ENCODE measurements around the gene MRPS23. TPM values are rescaled to one million over a fixed set of nuclear protein-coding genes. Genes with fewer than 3 reads are reported as not detected.

MRPS23 gene
- total and polyA plus RNA-seq, 7 experiments from 2014 or later = 13.0 to 42.8 (median 26.5) TPM

- Histone ChIP-seq H3K27me3 (ENCODE audit: control insufficient read depth in 2 of 2, insufficient read depth in 2 of 2, low read length in 2 of 2) (no peaks in the 10 kb centered on the region), H3K27ac (ENCODE audit: low read depth, low read length) (no peak overlapping the region), H3K9me3 (ENCODE audit: control insufficient read depth in 2 of 3, low read length in 3 of 3) (no peaks in the 10 kb centered on the region), H3K36me3 (ENCODE audit: control insufficient read depth in 2 of 3, insufficient read depth in 3 of 3, low read length in 3 of 3) (no peaks in the 10 kb centered on the region), H3K4me1 (ENCODE audit: control insufficient read depth in 2 of 2, insufficient read depth in 2 of 2, low read length in 2 of 2) (peaks cover 0 to 29% of the 10 kb centered on the region in 2 donors), H3K4me3 (ENCODE audit: low read length) (no peak overlapping the region)
- H3K36me3 Mint-ChIP-seq = no peaks in the 10 kb centered on the region
- ChIA-PET POLR2A (interaction anchor here (0.5 to 0.6 kb wide), 2 partner anchors 187 to 1069 kb away, joined by 3 read pairs; no protein-coding TSS in a partner anchor), CTCF (interaction anchor here (0.6 to 2.1 kb wide), 2 partner anchors 94 to 129 kb away, joined by 4 to 8 read pairs; no protein-coding TSS in a partner anchor)
- no peak overlapping the region for H3K27ac Mint-ChIP-seq
- H3K9me3 Mint-ChIP-seq = no peaks in the 10 kb centered on the region
- no peak for DNase-seq
- intact Hi-C loops (cut with micrococcal nuclease) = no loop called here
- peaks cover 11 to 33% (median 26%) of the 10 kb centered on the region in 7 donors for H3K4me1 Mint-ChIP-seq
- H3K27me3 Mint-ChIP-seq = peaks cover 5 to 20% (median 14%) of the 10 kb centered on the region in 5 donors
- H3K4me3 Mint-ChIP-seq = no peak overlapping the region
- ATAC-seq = no peak
Observed at GRCh38 chr17:57870283-57870635, 20.4 kb upstream of the MRPS23 start.

DNA sequence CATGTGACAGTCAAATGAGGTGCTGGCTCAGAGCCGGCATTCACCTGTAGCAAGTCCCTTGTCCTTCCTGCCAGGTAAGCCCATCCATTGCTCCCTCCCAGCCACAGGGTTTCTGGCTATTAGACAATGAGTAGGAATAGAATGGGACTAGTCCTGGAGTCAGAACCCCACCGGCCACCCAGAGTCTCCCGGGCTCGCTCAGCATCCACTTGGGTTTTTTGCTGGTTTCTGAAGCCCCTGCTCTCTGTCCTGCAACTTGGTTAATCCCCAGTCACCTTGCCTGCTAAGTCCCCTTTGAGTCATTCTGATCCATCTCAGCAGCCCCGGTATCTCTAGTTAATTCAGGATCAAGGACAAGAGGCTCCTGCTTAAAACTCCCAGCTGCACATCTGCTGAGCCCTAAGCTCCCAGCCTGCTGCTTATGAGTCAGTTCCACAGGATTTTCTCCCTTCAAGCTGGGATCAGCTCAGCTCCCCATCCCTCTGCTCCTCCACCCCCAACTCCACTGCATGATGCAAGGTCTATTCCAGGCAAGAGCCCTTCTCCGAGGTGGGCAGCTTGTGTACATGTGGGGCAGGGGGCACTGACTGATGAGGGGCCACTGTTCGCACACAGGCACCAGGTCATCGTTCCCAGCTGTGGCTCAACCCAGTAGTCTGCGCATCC is 19.9 kb upstream of the MRPS23 start:
- ChIA-PET POLR2A (interaction anchor here (0.5 to 0.6 kb wide), 2 partner anchors 187 to 1070 kb away, joined by 3 read pairs; no protein-coding TSS in a partner anchor), CTCF (interaction anchor here (0.6 to 2.1 kb wide), 3 partner anchors 9 to 129 kb away, joined by 4 to 8 read pairs (median 4); no protein-coding TSS in a partner anchor)
- Mint-ChIP-seq H3K9me3 (no peaks in the 10 kb centered on the region), H3K27me3 (peaks cover 5 to 18% (median 14%) of the 10 kb centered on the region in 5 donors), H3K4me1 (peaks cover 11 to 29% (median 26%) of the 10 kb centered on the region in 7 donors), H3K36me3 (no peaks in the 10 kb centered on the region), H3K27ac (no peak overlapping the region), H3K4me3 (no peak overlapping the region)
- no peak overlapping the region for H3K27ac ChIP-seq (ENCODE audit: low read depth, low read length)
- no peaks in the 10 kb centered on the region for H3K36me3 ChIP-seq (ENCODE audit: control insufficient read depth in 2 of 3, insufficient read depth in 3 of 3, low read length in 3 of 3)
- H3K9me3 ChIP-seq (ENCODE audit: control insufficient read depth in 2 of 3, low read length in 3 of 3) = no peaks in the 10 kb centered on the region
- ATAC-seq = no peak
- no peaks in the 10 kb centered on the region for H3K27me3 ChIP-seq (ENCODE audit: control insufficient read depth in 2 of 2, insufficient read depth in 2 of 2, low read length in 2 of 2)
- no peak for DNase-seq
- H3K4me1 ChIP-seq (ENCODE audit: control insufficient read depth in 2 of 2, insufficient read depth in 2 of 2, low read length in 2 of 2) = peaks cover 0 to 25% of the 10 kb centered on the region in 2 donors
- H3K4me3 ChIP-seq (ENCODE audit: low read length) = no peak overlapping the region
- intact Hi-C loops (cut with micrococcal nuclease) = no loop called here

- H3K9me3 Mint-ChIP-seq = no peaks in the 10 kb centered on the region
- no peak overlapping the region for H3K27ac ChIP-seq (ENCODE audit: low read depth, low read length)
- H3K27me3 Mint-ChIP-seq = peaks cover 4 to 18% (median 11%) of the 10 kb centered on the region in 5 donors
- H3K4me1 ChIP-seq (ENCODE audit: control insufficient read depth in 2 of 2, insufficient read depth in 2 of 2, low read length in 2 of 2) = peaks cover 0 to 19% of the 10 kb centered on the region in 2 donors
- ATAC-seq = no peak
- H3K4me3 Mint-ChIP-seq = no peak overlapping the region
- intact Hi-C loops (cut with micrococcal nuclease) = no loop called here
- no peak overlapping the region for H3K27ac Mint-ChIP-seq
- H3K27me3 ChIP-seq (ENCODE audit: control insufficient read depth in 2 of 2, insufficient read depth in 2 of 2, low read length in 2 of 2) = no peaks in the 10 kb centered on the region
- ChIA-PET CTCF (interaction anchor here (1.6 to 2.1 kb wide), 2 partner anchors 9 to 130 kb away, joined by 4 to 8 read pairs; no protein-coding TSS in a partner anchor), POLR2A (no interaction called here)
- no peaks in the 10 kb centered on the region for H3K9me3 ChIP-seq (ENCODE audit: control insufficient read depth in 2 of 3, low read length in 3 of 3)
- no peaks in the 10 kb centered on the region for H3K36me3 ChIP-seq (ENCODE audit: control insufficient read depth in 2 of 3, insufficient read depth in 3 of 3, low read length in 3 of 3)
- DNase-seq = no peak
- no peak overlapping the region for H3K4me3 ChIP-seq (ENCODE audit: low read length)
- peaks cover 11 to 25% (median 22%) of the 10 kb centered on the region in 7 donors for H3K4me1 Mint-ChIP-seq
- H3K36me3 Mint-ChIP-seq = no peaks in the 10 kb centered on the region
Observed at GRCh38 chr17:57868910-57869616, 19.2 kb upstream of the MRPS23 start.

- H3K27me3 ChIP-seq (ENCODE audit: control insufficient read depth in 2 of 2, insufficient read depth in 2 of 2, low read length in 2 of 2) = no peaks in the 10 kb centered on the region
- Mint-ChIP-seq H3K9me3 (no peaks in the 10 kb centered on the region), H3K27ac (peak overlapping the region in 2 of 9 donors; percentile 58 to 59), H3K4me1 (peaks cover 11 to 19% (median 15%) of the 10 kb centered on the region in 7 donors), H3K4me3 (peak overlapping the region in 2 of 10 donors; percentile 32 to 74), H3K27me3 (peaks cover 0 to 21% (median 6%) of the 10 kb centered on the region in 5 donors), H3K36me3 (no peaks in the 10 kb centered on the region)
- CTCF ChIA-PET = interaction anchor here (1.6 to 2.0 kb wide), 2 partner anchors 8 to 10 kb away, joined by 4 to 5 read pairs; no protein-coding TSS in a partner anchor
- intact Hi-C loops (cut with micrococcal nuclease) = no loop called here
- POLR2A ChIA-PET = no interaction called here
- H3K4me3 ChIP-seq (ENCODE audit: low read length) = no peak overlapping the region
- DNase-seq (peak in 1 of 9 donors; percentile 11), ATAC-seq (peak; percentile 89)
- H3K27ac ChIP-seq (ENCODE audit: low read depth, low read length) = no peak overlapping the region
- H3K9me3 ChIP-seq (ENCODE audit: control insufficient read depth in 2 of 3, low read length in 3 of 3) = no peaks in the 10 kb centered on the region
- peaks cover 0 to 12% of the 10 kb centered on the region in 2 donors for H3K4me1 ChIP-seq (ENCODE audit: control insufficient read depth in 2 of 2, insufficient read depth in 2 of 2, low read length in 2 of 2)
- no peaks in the 10 kb centered on the region for H3K36me3 ChIP-seq (ENCODE audit: control insufficient read depth in 2 of 3, insufficient read depth in 3 of 3, low read length in 3 of 3)
Observed at GRCh38 chr17:57868007-57868909, 18.4 kb upstream of the MRPS23 start.

DNA sequence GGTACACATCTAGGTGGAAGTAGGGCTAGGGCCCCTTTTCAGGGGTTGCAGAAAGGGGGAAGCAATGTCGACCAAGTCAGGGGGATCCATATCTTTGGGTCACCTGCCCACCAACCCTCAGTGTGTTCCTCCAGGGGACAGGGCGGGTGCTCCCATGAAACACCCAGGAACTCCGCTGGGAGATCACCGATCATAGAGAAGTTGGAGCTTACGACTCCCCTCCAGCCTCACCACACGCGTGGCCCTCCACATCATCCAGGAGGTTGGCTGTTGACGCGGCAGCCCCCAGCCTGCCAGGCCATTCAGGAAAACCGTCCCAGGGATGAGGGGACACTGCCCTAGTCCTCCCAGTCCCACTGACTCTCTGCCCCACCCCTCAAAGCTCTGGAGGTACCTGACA is 17.3 kb upstream of the MRPS23 start:
- peaks cover 9 to 13% (median 12%) of the 10 kb centered on the region in 7 donors for H3K4me1 Mint-ChIP-seq
- Histone ChIP-seq H3K27me3 (ENCODE audit: control insufficient read depth in 2 of 2, insufficient read depth in 2 of 2, low read length in 2 of 2) (no peaks in the 10 kb centered on the region), H3K36me3 (ENCODE audit: control insufficient read depth in 2 of 3, insufficient read depth in 3 of 3, low read length in 3 of 3) (no peaks in the 10 kb centered on the region), H3K9me3 (ENCODE audit: control insufficient read depth in 2 of 3, low read length in 3 of 3) (no peaks in the 10 kb centered on the region), H3K4me1 (ENCODE audit: control insufficient read depth in 2 of 2, insufficient read depth in 2 of 2, low read length in 2 of 2) (peaks cover 0 to 10% of the 10 kb centered on the region in 2 donors), H3K4me3 (ENCODE audit: low read length) (no peak overlapping the region), H3K27ac (ENCODE audit: low read depth, low read length) (no peak overlapping the region)
- no peak overlapping the region for H3K4me3 Mint-ChIP-seq
- intact Hi-C loops (cut with micrococcal nuclease) = no loop called here
- CTCF ChIA-PET = interaction anchor here (2.0 kb wide), 1 partner anchor 8 kb away, joined by 5 read pairs; no protein-coding TSS in a partner anchor
- no peak for ATAC-seq
- H3K27ac Mint-ChIP-seq = peak overlapping the region in 1 of 9 donors; percentile 29
- peaks cover 0 to 32% (median 0%) of the 10 kb centered on the region in 5 donors for H3K27me3 Mint-ChIP-seq
- DNase-seq = no peak
- POLR2A ChIA-PET = interaction anchor here (0.5 to 1.1 kb wide), 2 partner anchors 16 to 79 kb away, joined by 3 read pairs; no protein-coding TSS in a partner anchor
- no peaks in the 10 kb centered on the region for H3K36me3 Mint-ChIP-seq
- H3K9me3 Mint-ChIP-seq = no peaks in the 10 kb centered on the region

DNA sequence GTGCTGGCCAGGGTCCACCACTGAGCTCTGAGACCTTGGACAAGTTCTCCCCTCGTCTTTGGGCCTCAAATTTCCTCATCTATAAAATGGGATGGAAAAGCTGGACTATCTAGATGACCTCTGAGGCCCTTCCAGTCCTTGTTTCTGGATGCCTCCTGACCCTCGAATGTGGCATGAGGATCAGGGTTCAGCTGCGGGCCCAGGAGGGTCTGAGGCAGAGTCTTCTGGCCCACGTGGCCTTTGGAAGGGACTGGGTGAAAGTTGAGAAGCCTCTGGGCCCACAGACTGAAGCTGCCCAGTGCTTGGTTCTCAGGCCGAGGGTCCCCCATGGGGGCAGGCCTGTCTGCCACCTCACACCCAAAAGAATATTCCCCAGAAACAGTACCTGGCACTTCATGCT is 16.9 kb upstream of the MRPS23 start:
- no peak for DNase-seq
- CTCF ChIA-PET = interaction anchor here (2.0 kb wide), 1 partner anchor 8 kb away, joined by 5 read pairs; no protein-coding TSS in a partner anchor

More for the DNA sequence above, 16.9 kb upstream of the MRPS23 start:
- H3K27me3 ChIP-seq (ENCODE audit: control insufficient read depth in 2 of 2, insufficient read depth in 2 of 2, low read length in 2 of 2) = no peaks in the 10 kb centered on the region
- peaks cover 0 to 34% (median 0%) of the 10 kb centered on the region in 5 donors for H3K27me3 Mint-ChIP-seq
- no peaks in the 10 kb centered on the region for H3K36me3 ChIP-seq (ENCODE audit: control insufficient read depth in 2 of 3, insufficient read depth in 3 of 3, low read length in 3 of 3)
- no peak overlapping the region for H3K4me3 ChIP-seq (ENCODE audit: low read length)
- no peaks in the 10 kb centered on the region for H3K36me3 Mint-ChIP-seq
- intact Hi-C loops (cut with micrococcal nuclease) = no loop called here
- H3K9me3 Mint-ChIP-seq = no peaks in the 10 kb centered on the region
- no peak overlapping the region for H3K4me3 Mint-ChIP-seq
- no peak for ATAC-seq
- H3K27ac Mint-ChIP-seq = no peak overlapping the region
- H3K27ac ChIP-seq (ENCODE audit: low read depth, low read length) = no peak overlapping the region
- H3K4me1 Mint-ChIP-seq = peaks cover 9 to 14% (median 13%) of the 10 kb centered on the region in 7 donors
- POLR2A ChIA-PET = interaction anchor here (0.5 to 1.1 kb wide), 2 partner anchors 15 to 79 kb away, joined by 3 read pairs; no protein-coding TSS in a partner anchor
- peaks cover 0 to 10% of the 10 kb centered on the region in 2 donors for H3K4me1 ChIP-seq (ENCODE audit: control insufficient read depth in 2 of 2, insufficient read depth in 2 of 2, low read length in 2 of 2)
- H3K9me3 ChIP-seq (ENCODE audit: control insufficient read depth in 2 of 3, low read length in 3 of 3) = no peaks in the 10 kb centered on the region
